GM23338 (cell line): ENCODE measurements around the gene RNF2.

Source experiments
- POLR2AphosphoS5 ChIP-seq: IDR thresholded peaks from 2 replicates; pipeline ENCODE4 v1.6.1; 2016; ENCODE audit warnings: antibody characterized with exemption, low read depth
- TF ChIP-seq, protein P1 (sequence below), 2 experiments: fragments of 200-600 bp in 1 of 2; sonication (generic) in 1 of 2; conservative IDR thresholded peaks; 2 replicates each; pipeline versions ENCODE4 v1.5.1 to v1.6.1; 2016 to 2017; ENCODE audit warnings: antibody characterized with exemption in 2 of 2, low read depth in 2 of 2, mild to moderate bottlenecking in 2 of 2, moderate library complexity in 1 of 2

DNA sequence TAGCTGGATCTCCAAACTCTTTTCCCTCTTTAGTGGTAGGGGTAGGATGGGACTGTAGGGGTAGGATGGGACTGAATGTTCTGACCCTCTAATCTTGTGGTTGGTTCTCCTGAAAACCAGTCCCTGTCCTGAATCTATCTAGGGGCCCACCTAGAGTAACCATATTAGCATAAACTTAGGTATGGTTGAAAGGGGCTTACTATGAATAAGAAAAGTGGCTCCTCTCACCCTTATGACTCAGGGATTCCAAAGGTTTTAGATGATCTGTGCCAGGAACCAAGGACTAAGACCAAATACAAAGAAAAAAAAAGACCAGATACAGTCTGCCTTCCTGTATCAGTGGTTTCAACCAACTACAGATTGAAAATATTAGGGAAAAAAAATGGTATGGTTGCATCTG, 28.9 kb downstream of the RNF2 start:
- TF ChIP-seq, protein P1, sequence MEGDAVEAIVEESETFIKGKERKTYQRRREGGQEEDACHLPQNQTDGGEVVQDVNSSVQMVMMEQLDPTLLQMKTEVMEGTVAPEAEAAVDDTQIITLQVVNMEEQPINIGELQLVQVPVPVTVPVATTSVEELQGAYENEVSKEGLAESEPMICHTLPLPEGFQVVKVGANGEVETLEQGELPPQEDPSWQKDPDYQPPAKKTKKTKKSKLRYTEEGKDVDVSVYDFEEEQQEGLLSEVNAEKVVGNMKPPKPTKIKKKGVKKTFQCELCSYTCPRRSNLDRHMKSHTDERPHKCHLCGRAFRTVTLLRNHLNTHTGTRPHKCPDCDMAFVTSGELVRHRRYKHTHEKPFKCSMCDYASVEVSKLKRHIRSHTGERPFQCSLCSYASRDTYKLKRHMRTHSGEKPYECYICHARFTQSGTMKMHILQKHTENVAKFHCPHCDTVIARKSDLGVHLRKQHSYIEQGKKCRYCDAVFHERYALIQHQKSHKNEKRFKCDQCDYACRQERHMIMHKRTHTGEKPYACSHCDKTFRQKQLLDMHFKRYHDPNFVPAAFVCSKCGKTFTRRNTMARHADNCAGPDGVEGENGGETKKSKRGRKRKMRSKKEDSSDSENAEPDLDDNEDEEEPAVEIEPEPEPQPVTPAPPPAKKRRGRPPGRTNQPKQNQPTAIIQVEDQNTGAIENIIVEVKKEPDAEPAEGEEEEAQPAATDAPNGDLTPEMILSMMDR (conservative IDR thresholded peaks at IDR 0.05; ENCODE audit: low read depth in 2 of 2), result no peak
- no peak for TF ChIP-seq POLR2AphosphoS5
